ENCODE data around the gene HELZ. TPM values are rescaled to one million over a fixed set of nuclear protein-coding genes. Genes with fewer than 3 reads are reported as not detected.
A peak's percentile ranks its signal among the peaks of the same experiment; 100 is the strongest.
"Not testable (repeated sequence)": the region's sequence is repeated elsewhere in the genome, so short reads cannot be mapped to it uniquely, and the experiment has no call there.

The HELZ gene
- total RNA-seq, 1 donor from 2014 or later: 73.9 TPM

GRCh38 chr17:67181825-67182224, 63.2 kb downstream of the HELZ start:
- no peak for DNase-seq

- no peak for DNase-seq
Measured at GRCh38 chr17:67180275-67180674, 64.7 kb downstream of the HELZ start.

GRCh38 chr17:67178555-67178954, 66.4 kb downstream of the HELZ start:
- DNase-seq: no peak

GRCh38 chr17:67177732-67178131, 67.3 kb downstream of the HELZ start:
- no peak for DNase-seq

- no peak for DNase-seq
Measured at GRCh38 chr17:67174190-67174589, 70.8 kb downstream of the HELZ start.

- no peak for DNase-seq
Measured at GRCh38 chr17:67171560-67171959, 73.4 kb downstream of the HELZ start.

- no peak for DNase-seq
Measured at GRCh38 chr17:67168496-67168895, 76.5 kb downstream of the HELZ start.

GRCh38 chr17:67165201-67165600, 79.8 kb downstream of the HELZ start:
- DNase-seq: no peak

- no peak for DNase-seq
Measured at GRCh38 chr17:67164302-67164701, 80.7 kb downstream of the HELZ start.

- no peak for DNase-seq
Measured at GRCh38 chr17:67162771-67163170, 82.2 kb downstream of the HELZ start.

GRCh38 chr17:67161573-67161972, 83.4 kb downstream of the HELZ start:
- no peak for DNase-seq

GRCh38 chr17:67160791-67161190, 84.2 kb downstream of the HELZ start:
- DNase-seq: no peak

GRCh38 chr17:67157732-67158639, 87.0 kb downstream of the HELZ start:
- DNase-seq: peak; percentile 26

GRCh38 chr17:67156269-67157199, 88.5 kb downstream of the HELZ start:
- DNase-seq: peak; percentile 20

GRCh38 chr17:67152824-67153223, 92.2 kb downstream of the HELZ start:
- no peak for DNase-seq

- DNase-seq: peak; percentile 11
Measured at GRCh38 chr17:67151717-67152116, 93.3 kb downstream of the HELZ start.

- no peak for DNase-seq
Measured at GRCh38 chr17:67150826-67151225, 94.2 kb downstream of the HELZ start.

- DNase-seq: no peak
Measured at GRCh38 chr17:67148352-67148751, 96.6 kb downstream of the HELZ start.

- no peak for DNase-seq
Measured at GRCh38 chr17:67145183-67145805, 99.7 kb downstream of the HELZ start.

GRCh38 chr17:67143318-67143717, 101.7 kb downstream of the HELZ start:
- no peak for DNase-seq

- not testable (repeated sequence) for DNase-seq
Measured at GRCh38 chr17:67142030-67142429, 103.0 kb downstream of the HELZ start.

- DNase-seq: no peak
Measured at GRCh38 chr17:67139784-67140665, 105.0 kb downstream of the HELZ start.

Measured in dermis blood vessel endothelial cell (primary cell).